Endothelial cell of umbilical vein (primary cell): ENCODE data around the gene TEX26. TPM values are rescaled to one million over a fixed set of nuclear protein-coding genes. Genes with fewer than 3 reads are reported as not detected.
A peak's percentile ranks its signal among the peaks of the same experiment; 100 is the strongest.

Experiments
- BruUV-seq: library from RNA; stranded (reverse); fragments of 400-500 nt; replicated peaks from 2 replicates; lab custom pipeline; 2021; lab: Mats Ljungman, UMichigan
- CTCF ChIA-PET: fragments of 300-600, 350-600 bp; sonication (Branson Sonifier 250); formaldehyde crosslinking; loops from one replicate; lab custom pipeline; 2021; ENCODE audit warnings: antibody characterized with exemption, inconsistent platforms; lab: Charles Lee
- POLR2A ChIA-PET: fragments of 300-600, 350-600 bp; sonication (Branson Sonifier 250); formaldehyde crosslinking; loops from one replicate; lab custom pipeline; 2021; ENCODE audit warnings: antibody characterized with exemption, inconsistent platforms; lab: Charles Lee
- DNase-seq: peaks from one replicate; pipeline ENCODE4 v3.0.0-alpha.2; 2011; ENCODE audit warnings: low read depth, low spot score
- FAIRE-seq: peaks from 2 replicates; lab custom pipeline; 2011; peaks lifted over from hg19 to GRCh38; lab: Jason Lieb, UNC
- H2AFZ ChIP-seq: 2 replicates; pipeline ENCODE4 v1.6.0; 2012; ENCODE audit warnings: low read depth, low read length, control low read depth, inconsistent platforms
- H3K27ac ChIP-seq: 2 replicates; pipeline ENCODE4 v1.5.1; 2011; ENCODE audit warnings: low read depth, mild to moderate bottlenecking, control low read depth, low read length, moderate library complexity; ENCODE audit not compliant: insufficient read depth
- H3K27me3 ChIP-seq, 2 experiments: 2 replicates each; pipeline versions ENCODE4 v1.6.0 to v1.6.1; 2011; ENCODE audit warnings: low read length in 2 of 2, mixed read lengths in 1 of 2; ENCODE audit not compliant: control insufficient read depth in 2 of 2, insufficient read depth in 2 of 2
- H3K36me3 ChIP-seq, 2 experiments: 2 replicates in 1 of 2; 3 replicates in 1 of 2; pipeline ENCODE4 v1.5.1; 2011; ENCODE audit warnings: low read length in 2 of 2, mild to moderate bottlenecking in 1 of 2, moderate library complexity in 1 of 2; ENCODE audit not compliant: control insufficient read depth in 2 of 2, insufficient read depth in 2 of 2; ENCODE audit errors: extremely low read depth in 1 of 2
- H3K4me1 ChIP-seq: 3 replicates; pipeline ENCODE4 v1.5.1; 2011; ENCODE audit warnings: mild to moderate bottlenecking, low read length; ENCODE audit not compliant: control insufficient read depth, insufficient read depth; ENCODE audit errors: extremely low read depth
- H3K4me2 ChIP-seq: 2 replicates; pipeline ENCODE4 v1.6.1; 2011; ENCODE audit warnings: low read length, control low read depth, mixed read lengths; ENCODE audit not compliant: insufficient read depth
- H3K4me3 ChIP-seq, 3 experiments: fragments of 200-600 bp in 1 of 3; sonication (generic), shearing (Covaris generic) in 1 of 3; replicated peaks in 1 of 3; 2 replicates each; pipeline ENCODE4 v1.5.1; 2011 to 2016; ENCODE audit warnings: control low read depth in 3 of 3, low read length in 3 of 3, mild to moderate bottlenecking in 2 of 3, inconsistent platforms in 1 of 3, low read depth in 1 of 3, moderate library complexity in 1 of 3; ENCODE audit not compliant: insufficient read depth in 1 of 3
- H3K79me2 ChIP-seq: 2 replicates; pipeline ENCODE4 v1.6.0; 2012; ENCODE audit warnings: low read length, inconsistent platforms; ENCODE audit not compliant: control insufficient read depth, insufficient read depth
- H3K9ac ChIP-seq: replicated peaks from 2 replicates; pipeline ENCODE3; 2011; ENCODE audit warnings: low read length, control low read depth; ENCODE audit not compliant: insufficient read depth; ENCODE audit errors: extremely low read depth
- H3K9me1 ChIP-seq: replicated peaks from 3 replicates; pipeline ENCODE4 v1.6.0; 2011; ENCODE audit warnings: mild to moderate bottlenecking, low read length; ENCODE audit not compliant: control insufficient read depth, insufficient read depth; ENCODE audit errors: extremely low read depth
- H3K9me3 ChIP-seq: replicated peaks from 2 replicates; pipeline ENCODE4 v1.5.1; 2012; ENCODE audit warnings: low read length, inconsistent platforms; ENCODE audit not compliant: control insufficient read depth, insufficient read depth
- H4K20me1 ChIP-seq: replicated peaks from 2 replicates; pipeline ENCODE3; 2011; ENCODE audit warnings: mild to moderate bottlenecking, low read length; ENCODE audit not compliant: control insufficient read depth, insufficient read depth; ENCODE audit errors: extremely low read depth
- EZH2 ChIP-seq: IDR thresholded peaks from 2 replicates; pipeline ENCODE4 v1.6.1; 2012; ENCODE audit warnings: borderline replicate concordance, low read depth, mild to moderate bottlenecking, moderate library complexity, low read length, inconsistent platforms; ENCODE audit not compliant: severe bottlenecking
- FOS ChIP-seq: IDR thresholded peaks from 2 replicates; pipeline ENCODE4 v1.6.1; 2011; ENCODE audit warnings: mild to moderate bottlenecking, low read length, moderate library complexity, borderline replicate concordance; ENCODE audit not compliant: insufficient read depth
- GATA2 ChIP-seq: IDR thresholded peaks from 2 replicates; pipeline ENCODE4 v1.7.0; 2011; ENCODE audit warnings: low read depth, mild to moderate bottlenecking, moderate library complexity, mixed read lengths, low read length; ENCODE audit not compliant: insufficient read length, insufficient read depth
- JUN ChIP-seq: IDR thresholded peaks from 2 replicates; pipeline ENCODE4 v1.6.1; 2011; ENCODE audit warnings: borderline replicate concordance, low read depth; ENCODE audit not compliant: insufficient read length, insufficient read depth
- MAX ChIP-seq: IDR thresholded peaks from 2 replicates; pipeline ENCODE4 v1.6.1; 2011; ENCODE audit not compliant: insufficient read depth, insufficient read length
- MYC ChIP-seq: IDR thresholded peaks from one replicate; pipeline ENCODE4 v1.6.1; 2011; ENCODE audit warnings: mild to moderate bottlenecking, low read depth, low read length
- POLR2A ChIP-seq: IDR thresholded peaks from 2 replicates; pipeline ENCODE4 v1.6.1; 2012; ENCODE audit warnings: low read depth, mild to moderate bottlenecking, control low read depth, low read length
- POLR2AphosphoS5 ChIP-seq: IDR thresholded peaks from 2 replicates; pipeline ENCODE4 v1.6.1; 2012; ENCODE audit warnings: low read depth, mild to moderate bottlenecking, control low read depth, low read length, moderate library complexity; ENCODE audit not compliant: insufficient read depth
- dilution Hi-C: fragments of 300-500 bp; cut with MboI; formaldehyde crosslinking; loops from one replicate; pipeline ENCODE4 v1.15.0; 2019; ENCODE audit warnings: low sequenced_read_pairs; ENCODE audit not compliant: extremely low pct_ligation_motif_present
- intact Hi-C: fragments of 100-400 bp; cut with micrococcal nuclease; formaldehyde crosslinking; loops from one replicate; pipeline ENCODE4 v1.10.0; 2022
- polyA plus RNA-seq, 4 experiments: library from polyadenylated mRNA; depleted of rRNA in 3 of 4; stranded (reverse) in 3 of 4; unstranded in 1 of 4; fragments of >200 nt; gene quantifications; 2 replicates each; pipeline versions ENCODE4 v1.2.1 to v1.2.3, GENCODE V29; 2011 to 2012; ENCODE audit warnings: missing spikeins in 1 of 4
- total RNA-seq: library from RNA; stranded (reverse); gene quantifications from 2 replicates; pipeline ENCODE4 v1.2.3, GENCODE V29; 2021
- TF ChIP-seq, protein P1 (sequence below), 2 donors: IDR thresholded peaks; 1 replicate in 1 of 2; 2 replicates in 1 of 2; pipeline ENCODE4 v1.5.1; 2011; ENCODE audit warnings: low read length in 2 of 2, mild to moderate bottlenecking in 2 of 2, moderate library complexity in 2 of 2, control low read depth in 1 of 2, inconsistent platforms in 1 of 2, low read depth in 1 of 2; ENCODE audit not compliant: insufficient read depth in 1 of 2; ENCODE audit errors: extremely low read depth in 1 of 2

TEX26 gene
- total and polyA plus RNA-seq, 2 donors (not counting 3 experiments of a cell fraction or from before 2014, with no cell fraction given) = not detected

GRCh38 chr13:30898678-30899241 lies 33.7 kb upstream of the TEX26 start:
- DNase-seq (peak; percentile 99), FAIRE-seq (peak; percentile 97)
- H3K9me3 ChIP-seq = no peaks in the 10 kb centered on the region
- H3K4me2 ChIP-seq = peak overlapping the region; percentile 21
- H3K4me1 ChIP-seq = peaks cover 40% of the 10 kb centered on the region
- H3K79me2 ChIP-seq = no peaks in the 10 kb centered on the region
- peak overlapping the region in 1 of 3 experiments; percentile 20 for H3K4me3 ChIP-seq
- intact Hi-C loops (loop anchor here (1.0 to 2.0 kb wide), 6 partner anchors 10 to 282 kb away; partner anchors contain the start of genes HSPH1 and USPL1), dilution Hi-C loops (no loop called here)
- H3K27me3 ChIP-seq = no peaks in the 10 kb centered on the region
- CTCF ChIA-PET = interaction anchor here (1.2 to 2.0 kb wide), 4 partner anchors 21 to 146 kb away, joined by 4 to 7 read pairs (median 6); no protein-coding TSS in a partner anchor
- H3K36me3 ChIP-seq = no peaks in the 10 kb centered on the region
- POLR2A ChIA-PET = no interaction called here
- no peaks in the 10 kb centered on the region for H3K9me1 ChIP-seq
- BruUV-seq = no TSS peak
- H3K27ac ChIP-seq = peak overlapping the region; percentile 90
- H2AFZ ChIP-seq = no peak overlapping the region
- H4K20me1 ChIP-seq = no peaks in the 10 kb centered on the region
- TF ChIP-seq EZH2 (no peak), POLR2AphosphoS5 (peak; percentile 84), POLR2A (no peak), FOS (peak; percentile 76), JUN (peak; percentile 99), MAX (peak; percentile 49), MYC (no peak), GATA2 (no peak)
- TF ChIP-seq, protein P1, sequence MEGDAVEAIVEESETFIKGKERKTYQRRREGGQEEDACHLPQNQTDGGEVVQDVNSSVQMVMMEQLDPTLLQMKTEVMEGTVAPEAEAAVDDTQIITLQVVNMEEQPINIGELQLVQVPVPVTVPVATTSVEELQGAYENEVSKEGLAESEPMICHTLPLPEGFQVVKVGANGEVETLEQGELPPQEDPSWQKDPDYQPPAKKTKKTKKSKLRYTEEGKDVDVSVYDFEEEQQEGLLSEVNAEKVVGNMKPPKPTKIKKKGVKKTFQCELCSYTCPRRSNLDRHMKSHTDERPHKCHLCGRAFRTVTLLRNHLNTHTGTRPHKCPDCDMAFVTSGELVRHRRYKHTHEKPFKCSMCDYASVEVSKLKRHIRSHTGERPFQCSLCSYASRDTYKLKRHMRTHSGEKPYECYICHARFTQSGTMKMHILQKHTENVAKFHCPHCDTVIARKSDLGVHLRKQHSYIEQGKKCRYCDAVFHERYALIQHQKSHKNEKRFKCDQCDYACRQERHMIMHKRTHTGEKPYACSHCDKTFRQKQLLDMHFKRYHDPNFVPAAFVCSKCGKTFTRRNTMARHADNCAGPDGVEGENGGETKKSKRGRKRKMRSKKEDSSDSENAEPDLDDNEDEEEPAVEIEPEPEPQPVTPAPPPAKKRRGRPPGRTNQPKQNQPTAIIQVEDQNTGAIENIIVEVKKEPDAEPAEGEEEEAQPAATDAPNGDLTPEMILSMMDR (IDR thresholded peaks at IDR 0.05; ENCODE audit: extremely low read depth in 1 of 2, insufficient read depth in 1 of 2, low read depth in 1 of 2, low read length in 2 of 2) = no peak
- H3K9ac ChIP-seq = peak overlapping the region; percentile 90
